ENCODE data around the gene FKBP9.

The FKBP9 gene

GRCh38 chr7:33035776-33036175, 78.5 kb downstream of the FKBP9 start:
- Histone ChIP-seq H3K9me3 (ENCODE audit: control insufficient read depth, low read length) (no peaks in the 10 kb centered on the region), H3K14ac (ENCODE audit: low read length in 2 of 2) (no peak overlapping the region), H2BK5ac (ENCODE audit: low read depth, low read length, poor library complexity, severe bottlenecking) (no peak overlapping the region), H4K91ac (ENCODE audit: low read length) (no peak overlapping the region), H2BK15ac (ENCODE audit: low read depth, poor library complexity, severe bottlenecking) (no peak overlapping the region), H2BK120ac (ENCODE audit: low read depth, low read length) (no peak overlapping the region), H3K4me2 (ENCODE audit: low read length, poor library complexity, severe bottlenecking) (no peak overlapping the region), H3K27ac (ENCODE audit: low read length, poor library complexity, severe bottlenecking) (no peak overlapping the region), H3K23ac (ENCODE audit: low read length in 2 of 2) (no peak overlapping the region), H3K27me3 (ENCODE audit: control insufficient read depth in 1 of 2, insufficient read depth in 1 of 2, low read length in 2 of 2) (no peaks in the 10 kb centered on the region), H3K18ac (ENCODE audit: low read depth in 1 of 2, low read length in 2 of 2) (no peak overlapping the region), H4K8ac (ENCODE audit: low read length) (no peak overlapping the region), H3K36me3 (ENCODE audit: control insufficient read depth in 1 of 2, insufficient read depth in 2 of 2, low read depth in 1 of 2, low read length in 2 of 2) (peaks cover 0 to 3% of the 10 kb centered on the region in 2 experiments), H2BK12ac (ENCODE audit: low read length in 2 of 2) (no peak overlapping the region), H3K79me1 (replicated peaks; ENCODE audit: low read length, poor library complexity, severe bottlenecking) (peaks cover 12% of the 10 kb centered on the region), H3K4ac (ENCODE audit: low read depth in 1 of 2, low read length in 2 of 2) (no peak overlapping the region), H2AK5ac (ENCODE audit: low read length, severe bottlenecking) (no peak overlapping the region), H2AFZ (ENCODE audit: low read depth, low read length) (no peak overlapping the region), H3K4me1 (ENCODE audit: control insufficient read depth, insufficient read depth, low read depth, low read length) (peaks cover 3% of the 10 kb centered on the region), H3K9ac (ENCODE audit: low read length) (no peak overlapping the region), H3K4me3 (ENCODE audit: insufficient read depth in 1 of 2, low read depth in 1 of 2, low read length in 2 of 2) (no peak overlapping the region)
- DNase-seq, result peak; percentile 30
- WGBS, result 80% methylated on average over 1 of the region's 2 CpGs

- Histone ChIP-seq H2AFZ (ENCODE audit: low read depth, low read length) (no peak overlapping the region), H4K91ac (ENCODE audit: low read length) (no peak overlapping the region), H3K14ac (ENCODE audit: low read length in 2 of 2) (no peak overlapping the region), H2BK12ac (ENCODE audit: low read length in 2 of 2) (no peak overlapping the region), H2AK5ac (ENCODE audit: low read length, severe bottlenecking) (no peak overlapping the region), H3K27ac (ENCODE audit: low read length, poor library complexity, severe bottlenecking) (no peak overlapping the region), H2BK120ac (ENCODE audit: low read depth, low read length) (no peak overlapping the region), H3K4ac (ENCODE audit: low read depth in 1 of 2, low read length in 2 of 2) (no peak overlapping the region), H3K27me3 (ENCODE audit: control insufficient read depth in 1 of 2, insufficient read depth in 1 of 2, low read length in 2 of 2) (no peaks in the 10 kb centered on the region), H3K4me3 (ENCODE audit: insufficient read depth in 1 of 2, low read depth in 1 of 2, low read length in 2 of 2) (peak overlapping the region in 1 of 2 experiments; percentile 78), H4K8ac (ENCODE audit: low read length) (no peak overlapping the region), H3K79me1 (replicated peaks; ENCODE audit: low read length, poor library complexity, severe bottlenecking) (peaks cover 5% of the 10 kb centered on the region), H3K4me2 (ENCODE audit: low read length, poor library complexity, severe bottlenecking) (no peak overlapping the region), H3K4me1 (ENCODE audit: control insufficient read depth, insufficient read depth, low read depth, low read length) (peaks cover 4% of the 10 kb centered on the region), H3K36me3 (ENCODE audit: control insufficient read depth in 1 of 2, insufficient read depth in 2 of 2, low read depth in 1 of 2, low read length in 2 of 2) (no peaks in the 10 kb centered on the region), H3K18ac (ENCODE audit: low read depth in 1 of 2, low read length in 2 of 2) (no peak overlapping the region), H2BK15ac (ENCODE audit: low read depth, poor library complexity, severe bottlenecking) (no peak overlapping the region), H3K23ac (ENCODE audit: low read length in 2 of 2) (no peak overlapping the region), H3K9me3 (ENCODE audit: control insufficient read depth, low read length) (no peaks in the 10 kb centered on the region), H3K9ac (ENCODE audit: low read length) (peak overlapping the region; percentile 90), H2BK5ac (ENCODE audit: low read depth, low read length, poor library complexity, severe bottlenecking) (no peak overlapping the region)
- 100% methylated on average over 2 of the region's 2 CpGs for WGBS
- no peak for DNase-seq
These were observed 81.4 kb downstream of the FKBP9 start for GRCh38 chr7:33038639-33039038.

- Histone ChIP-seq H3K4ac (ENCODE audit: low read depth in 1 of 2, low read length in 2 of 2) (no peak overlapping the region), H2AK5ac (ENCODE audit: low read length, severe bottlenecking) (no peak overlapping the region), H2BK15ac (ENCODE audit: low read depth, poor library complexity, severe bottlenecking) (no peak overlapping the region), H3K18ac (ENCODE audit: low read depth in 1 of 2, low read length in 2 of 2) (no peak overlapping the region), H3K79me1 (replicated peaks; ENCODE audit: low read length, poor library complexity, severe bottlenecking) (peaks cover 5% of the 10 kb centered on the region), H3K36me3 (ENCODE audit: control insufficient read depth in 1 of 2, insufficient read depth in 2 of 2, low read depth in 1 of 2, low read length in 2 of 2) (no peaks in the 10 kb centered on the region), H3K14ac (ENCODE audit: low read length in 2 of 2) (no peak overlapping the region), H3K27ac (ENCODE audit: low read length, poor library complexity, severe bottlenecking) (no peak overlapping the region), H3K9ac (ENCODE audit: low read length) (peak overlapping the region; percentile 90), H2AFZ (ENCODE audit: low read depth, low read length) (no peak overlapping the region), H3K27me3 (ENCODE audit: control insufficient read depth in 1 of 2, insufficient read depth in 1 of 2, low read length in 2 of 2) (no peaks in the 10 kb centered on the region), H2BK5ac (ENCODE audit: low read depth, low read length, poor library complexity, severe bottlenecking) (no peak overlapping the region), H4K8ac (ENCODE audit: low read length) (no peak overlapping the region), H2BK12ac (ENCODE audit: low read length in 2 of 2) (no peak overlapping the region), H3K4me1 (ENCODE audit: control insufficient read depth, insufficient read depth, low read depth, low read length) (peaks cover 4% of the 10 kb centered on the region), H3K23ac (ENCODE audit: low read length in 2 of 2) (no peak overlapping the region), H4K91ac (ENCODE audit: low read length) (no peak overlapping the region), H3K9me3 (ENCODE audit: control insufficient read depth, low read length) (no peaks in the 10 kb centered on the region), H2BK120ac (ENCODE audit: low read depth, low read length) (no peak overlapping the region), H3K4me3 (ENCODE audit: insufficient read depth in 1 of 2, low read depth in 1 of 2, low read length in 2 of 2) (peak overlapping the region in 1 of 2 experiments; percentile 78), H3K4me2 (ENCODE audit: low read length, poor library complexity, severe bottlenecking) (no peak overlapping the region)
- DNase-seq, result peak; percentile 59
- no CpG with 5 or more reads among the region's 5 CpGs for WGBS
These were observed 82.1 kb downstream of the FKBP9 start for GRCh38 chr7:33039257-33039902.

- Histone ChIP-seq H3K14ac (ENCODE audit: low read length in 2 of 2) (no peak overlapping the region), H3K36me3 (ENCODE audit: control insufficient read depth in 1 of 2, insufficient read depth in 2 of 2, low read depth in 1 of 2, low read length in 2 of 2) (no peaks in the 10 kb centered on the region), H3K4ac (ENCODE audit: low read depth in 1 of 2, low read length in 2 of 2) (no peak overlapping the region), H3K4me1 (ENCODE audit: control insufficient read depth, insufficient read depth, low read depth, low read length) (peaks cover 4% of the 10 kb centered on the region), H2BK5ac (ENCODE audit: low read depth, low read length, poor library complexity, severe bottlenecking) (no peak overlapping the region), H3K27me3 (ENCODE audit: control insufficient read depth in 1 of 2, insufficient read depth in 1 of 2, low read length in 2 of 2) (no peaks in the 10 kb centered on the region), H2AFZ (ENCODE audit: low read depth, low read length) (no peak overlapping the region), H4K8ac (ENCODE audit: low read length) (no peak overlapping the region), H2BK15ac (ENCODE audit: low read depth, poor library complexity, severe bottlenecking) (no peak overlapping the region), H3K4me2 (ENCODE audit: low read length, poor library complexity, severe bottlenecking) (peak overlapping the region; percentile 28), H3K23ac (ENCODE audit: low read length in 2 of 2) (no peak overlapping the region), H3K9ac (ENCODE audit: low read length) (peak overlapping the region; percentile 90), H3K18ac (ENCODE audit: low read depth in 1 of 2, low read length in 2 of 2) (no peak overlapping the region), H3K79me1 (replicated peaks; ENCODE audit: low read length, poor library complexity, severe bottlenecking) (peaks cover 5% of the 10 kb centered on the region), H3K27ac (ENCODE audit: low read length, poor library complexity, severe bottlenecking) (no peak overlapping the region), H3K4me3 (ENCODE audit: insufficient read depth in 1 of 2, low read depth in 1 of 2, low read length in 2 of 2) (peak overlapping the region in 1 of 2 experiments; percentile 78), H4K91ac (ENCODE audit: low read length) (no peak overlapping the region), H2BK12ac (ENCODE audit: low read length in 2 of 2) (no peak overlapping the region), H2BK120ac (ENCODE audit: low read depth, low read length) (no peak overlapping the region), H3K9me3 (ENCODE audit: control insufficient read depth, low read length) (no peaks in the 10 kb centered on the region), H2AK5ac (ENCODE audit: low read length, severe bottlenecking) (no peak overlapping the region)
- DNase-seq, result no peak
- WGBS, result 100% methylated on average over 1 of the region's 1 CpG
These were observed 82.7 kb downstream of the FKBP9 start for GRCh38 chr7:33039903-33040292.

Data from mesenchymal stem cell (in vitro differentiated cells and primary cell).